Activated CD4-positive, alpha-beta T cell treated with anti-CD3 and anti-CD28 coated beads for 24 hours (primary cell): Measurements from ENCODE around the gene ACOXL.

Experiments used
- DNase-seq, 2 donors: peaks; one replicate each; pipeline ENCODE4 v3.0.0-alpha.2; 2020; ENCODE audit warnings: low read depth in 2 of 2

ACOXL gene

DNA sequence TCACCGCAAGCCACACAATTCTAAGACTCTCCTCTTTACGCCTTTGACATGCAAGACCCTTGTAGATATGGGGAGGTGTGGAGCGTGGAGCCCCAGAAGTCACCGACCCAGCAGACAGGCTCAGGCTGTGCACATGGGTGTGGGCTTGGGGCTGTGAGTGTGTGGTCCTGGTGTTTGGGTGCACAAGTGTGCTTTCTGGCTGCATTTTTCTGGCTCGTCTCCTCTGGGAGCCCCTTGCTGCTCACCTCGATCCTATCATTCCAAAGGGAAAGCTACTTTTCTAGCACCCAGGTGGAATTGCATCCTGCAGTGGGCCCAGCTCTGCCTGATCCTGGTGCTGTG lies 143.0 kb downstream of the ACOXL start:
- DNase-seq: no peak

- no peak for DNase-seq
Measured at GRCh38 chr2:110876167-110876999, 144.0 kb downstream of the ACOXL start.

DNA sequence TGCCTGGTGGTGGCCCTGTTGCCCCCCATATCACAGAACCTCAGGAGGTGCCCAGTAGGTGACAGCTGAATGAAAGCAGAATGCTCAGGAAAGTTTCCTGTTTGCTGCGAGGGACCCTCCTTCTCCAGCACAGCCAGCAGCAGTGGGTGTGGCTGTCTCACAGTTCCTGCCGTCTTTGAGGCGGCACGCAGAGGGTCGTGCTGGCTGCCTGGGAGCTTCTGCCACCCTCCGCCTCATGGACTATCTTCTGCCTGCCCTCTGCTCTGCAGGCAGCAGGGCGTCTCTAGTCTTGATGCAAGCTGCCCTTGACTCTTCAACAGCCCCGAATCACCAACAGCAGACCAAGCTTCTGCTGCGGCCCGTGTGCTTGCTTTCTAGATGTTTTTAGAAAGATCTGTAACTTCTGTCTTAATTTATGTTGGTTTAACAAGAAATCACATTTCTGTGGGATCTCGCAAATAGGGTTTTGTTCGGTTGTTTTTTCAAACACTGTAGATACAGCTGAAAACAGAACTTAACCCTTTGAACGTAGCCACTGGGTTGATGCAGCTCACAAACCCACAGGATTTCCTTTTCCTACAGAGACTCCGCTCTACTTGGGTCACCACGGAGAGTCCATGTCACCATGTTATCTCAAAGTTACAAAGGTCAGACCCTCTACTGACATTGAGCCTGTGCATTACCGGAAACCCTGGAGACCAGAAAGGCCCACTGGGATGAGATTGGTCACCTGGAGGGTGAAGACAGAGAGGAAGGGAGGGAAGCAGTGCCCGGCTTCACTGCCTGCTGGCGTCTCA lies 144.9 kb downstream of the ACOXL start:
- DNase-seq: no peak

- DNase-seq: no peak
Measured at GRCh38 chr2:110878150-110878549, 145.8 kb downstream of the ACOXL start.

DNA sequence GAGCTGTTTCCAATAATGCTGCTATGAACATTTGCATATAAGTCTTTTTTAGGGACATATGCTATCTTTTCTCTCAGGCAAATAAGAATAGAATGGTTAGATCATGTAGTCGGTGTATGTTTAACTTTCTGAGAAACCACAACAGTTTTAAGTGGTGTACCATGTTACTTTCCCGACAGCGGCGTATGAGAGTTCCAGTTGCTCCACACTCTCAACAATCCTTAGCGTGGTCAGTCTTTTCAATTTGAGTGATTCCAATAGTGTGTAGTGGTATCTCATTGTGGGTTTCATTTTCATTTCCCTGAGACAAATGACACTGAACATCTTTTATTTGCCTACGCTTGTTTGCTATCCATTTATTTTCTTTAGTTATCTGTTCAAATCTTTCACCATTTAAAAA lies 149.5 kb downstream of the ACOXL start:
- no peak for DNase-seq

DNA sequence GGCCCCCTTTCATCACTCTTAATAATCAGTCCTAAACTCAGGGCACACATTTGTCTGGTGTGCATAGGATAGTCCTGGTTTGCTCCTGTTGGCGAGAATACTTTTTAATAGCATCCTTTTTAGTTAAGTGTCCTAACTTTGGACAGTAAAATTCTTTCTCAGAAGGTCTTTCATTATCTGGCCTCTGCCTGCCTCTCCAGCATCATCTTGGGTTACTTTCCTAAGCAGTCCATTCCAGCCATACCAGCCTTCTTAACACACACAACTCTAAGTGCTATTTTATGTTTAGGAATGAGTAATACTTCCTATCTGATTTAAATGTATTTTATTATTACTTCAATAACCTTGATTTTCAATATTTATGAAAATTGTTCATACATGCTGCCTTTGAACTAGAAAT lies 151.0 kb downstream of the ACOXL start:
- DNase-seq: no peak

GRCh38 chr2:110885256-110885655 lies 152.9 kb downstream of the ACOXL start:
- DNase-seq: no peak

GRCh38 chr2:110886826-110887573 lies 154.6 kb downstream of the ACOXL start:
- DNase-seq: no peak

DNA sequence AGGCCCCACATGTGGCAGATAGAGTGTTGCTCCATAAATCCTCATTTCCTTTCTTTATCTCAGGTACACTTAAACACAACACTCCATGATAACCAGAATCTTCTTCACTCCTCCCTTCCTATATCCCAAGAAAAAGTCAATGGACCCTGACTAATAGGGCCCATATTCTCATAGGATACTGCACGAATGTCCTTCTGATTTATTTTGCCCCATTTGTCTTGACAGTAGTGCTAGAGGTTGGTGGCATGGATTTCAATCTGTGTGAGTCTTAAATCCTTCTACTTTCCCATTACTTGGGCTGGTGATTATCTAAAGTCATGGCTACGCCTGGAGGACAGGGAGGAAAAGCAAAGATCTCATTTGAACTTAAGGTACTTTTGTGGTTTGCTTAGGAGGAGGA lies 156.0 kb downstream of the ACOXL start:
- no peak for DNase-seq

DNA sequence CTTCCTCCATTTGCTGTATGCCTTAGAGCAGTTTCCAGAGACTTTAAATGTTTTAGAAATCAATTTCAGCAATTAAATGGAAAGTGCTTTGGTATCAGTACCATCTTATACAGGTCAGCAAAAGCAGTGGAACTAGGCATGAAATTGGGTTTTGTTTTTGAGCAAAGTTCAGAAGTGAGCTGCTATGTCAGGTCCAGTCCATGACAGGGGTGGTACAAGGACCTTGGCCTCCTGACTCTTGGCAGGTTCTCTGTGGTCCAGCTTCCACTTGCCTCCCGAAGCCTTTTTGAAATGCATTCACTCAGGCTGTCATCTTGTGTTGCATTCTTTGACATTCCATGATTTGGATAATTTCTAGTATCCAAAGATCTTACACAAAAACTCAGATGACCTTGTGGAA lies 159.3 kb downstream of the ACOXL start:
- no peak for DNase-seq

- no peak for DNase-seq
Measured at GRCh38 chr2:110896226-110896625, 163.9 kb downstream of the ACOXL start.

DNA sequence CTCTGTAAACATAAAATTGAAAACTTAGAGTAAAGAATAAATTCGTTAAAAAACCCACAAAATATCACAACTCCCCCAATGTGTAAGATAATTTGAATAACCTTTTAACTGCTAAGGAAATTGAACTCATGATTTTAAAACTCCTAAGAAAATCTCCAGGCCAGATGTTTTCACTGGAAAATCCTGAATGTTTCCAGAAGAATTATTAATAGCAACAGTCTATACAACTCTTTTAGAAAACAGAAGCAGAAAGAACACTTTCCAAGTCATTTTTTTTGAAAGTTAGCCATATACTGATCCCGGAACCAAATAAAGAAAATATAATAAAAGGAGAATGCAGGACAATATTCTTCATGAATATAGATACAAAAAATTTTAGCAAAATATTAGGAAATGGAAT lies 165.6 kb downstream of the ACOXL start:
- no peak for DNase-seq

GRCh38 chr2:110900191-110900590 lies 167.8 kb downstream of the ACOXL start:
- no peak for DNase-seq

DNA sequence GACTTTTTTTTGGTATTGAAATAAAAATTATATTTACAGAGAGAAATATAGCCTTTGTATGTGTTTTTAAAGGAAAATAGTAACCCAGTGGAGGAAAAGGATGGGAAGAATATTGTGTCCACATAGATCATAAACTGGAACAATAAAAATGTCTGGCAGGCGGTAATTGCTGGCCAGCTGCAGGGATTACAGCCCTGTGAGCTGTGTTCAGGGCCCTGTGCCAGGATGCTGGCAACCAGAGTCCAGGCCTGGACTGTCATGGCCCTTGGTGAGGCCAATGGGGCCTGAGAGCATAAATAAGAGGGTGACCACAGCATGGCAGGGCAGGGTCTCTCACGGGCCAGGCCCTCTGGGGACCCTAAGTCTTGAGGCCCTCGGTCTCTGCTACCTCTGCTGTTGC lies 171.2 kb downstream of the ACOXL start:
- DNase-seq: no peak

DNA sequence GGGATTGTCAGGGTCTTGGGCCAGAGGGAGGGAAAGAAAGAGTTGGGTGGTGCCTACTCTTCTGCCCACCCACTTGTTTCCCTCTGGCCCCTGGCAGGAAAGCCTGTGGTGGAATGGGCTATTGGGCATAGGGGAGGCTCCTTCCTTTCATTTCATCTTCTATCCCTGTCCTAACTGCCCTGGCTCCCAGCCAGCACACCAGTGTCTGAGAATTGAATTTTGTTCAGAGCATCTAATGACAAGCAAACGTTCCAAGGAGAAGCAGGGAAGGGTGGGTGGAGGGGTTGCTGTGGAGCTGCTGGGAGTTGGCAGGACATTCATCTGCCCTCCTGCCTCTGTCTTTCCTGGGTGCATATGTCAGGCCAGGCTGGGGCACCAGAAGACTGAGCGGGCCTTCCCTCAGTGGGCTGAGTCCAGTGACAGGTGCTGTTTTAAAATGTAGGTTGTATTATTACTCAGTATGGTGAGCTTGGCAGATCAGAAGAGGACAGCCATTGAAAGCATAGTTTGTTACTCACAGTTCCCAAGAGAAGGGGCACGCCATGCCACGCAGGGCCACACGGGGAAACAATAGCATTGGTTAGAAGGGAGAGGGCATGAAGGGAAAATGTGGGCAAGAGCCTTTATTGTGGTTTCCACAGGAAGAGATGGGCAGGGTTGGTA lies 171.9 kb downstream of the ACOXL start:
- DNase-seq: no peak

DNA sequence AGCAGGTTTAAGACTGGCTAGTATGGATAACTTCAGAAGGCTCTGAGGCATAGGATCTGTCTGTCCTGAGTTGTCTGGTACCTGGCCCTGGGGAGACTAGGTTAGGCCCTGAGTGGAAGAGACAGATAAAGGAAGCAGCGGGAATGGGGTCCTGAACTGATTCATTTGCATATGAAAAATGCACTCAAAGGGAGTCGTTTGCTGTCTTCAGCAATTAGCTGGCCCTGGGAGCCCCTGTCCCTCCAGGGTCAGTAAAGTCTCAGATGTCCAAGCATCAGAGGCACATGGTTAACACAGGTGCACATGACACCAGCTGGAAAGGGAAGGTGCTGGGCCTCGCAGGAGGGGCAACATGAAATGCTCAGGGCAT lies 172.4 kb downstream of the ACOXL start:
- no peak for DNase-seq

GRCh38 chr2:110905217-110905616 lies 172.8 kb downstream of the ACOXL start:
- DNase-seq: no peak

- no peak for DNase-seq
Measured at GRCh38 chr2:110906613-110907298, 174.4 kb downstream of the ACOXL start.

DNA sequence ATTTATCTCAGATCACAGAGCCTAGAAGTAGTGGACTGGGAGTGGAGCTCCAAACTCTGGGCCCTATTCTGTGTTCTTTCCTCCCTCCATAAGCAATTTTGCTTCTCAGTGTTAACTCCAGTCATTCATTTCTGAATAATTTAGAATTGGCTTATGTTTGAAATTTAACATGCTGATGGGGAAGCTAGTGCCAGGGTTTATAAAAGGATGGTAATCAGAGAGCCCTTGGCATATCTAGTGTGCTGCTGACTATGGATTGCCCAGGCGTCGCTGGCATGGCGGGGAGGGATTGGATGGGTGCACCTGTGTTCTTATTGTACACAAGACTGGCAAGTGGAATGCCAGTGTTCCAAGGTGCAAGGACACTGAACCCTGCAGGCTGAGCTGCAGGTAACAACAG lies 177.1 kb downstream of the ACOXL start:
- no peak for DNase-seq

- no peak for DNase-seq
Measured at GRCh38 chr2:110910423-110910822, 178.1 kb downstream of the ACOXL start.

- DNase-seq: no peak
Measured at GRCh38 chr2:110919738-110920137, 187.4 kb downstream of the ACOXL start.

GRCh38 chr2:110925479-110925878 lies 193.1 kb downstream of the ACOXL start:
- DNase-seq: no peak
